ENCODE results near the gene FBXW8.

GRCh38 chr12:117033382-117034221 lies 122.9 kb downstream of the FBXW8 start:
- TF ChIP-seq, protein P1, sequence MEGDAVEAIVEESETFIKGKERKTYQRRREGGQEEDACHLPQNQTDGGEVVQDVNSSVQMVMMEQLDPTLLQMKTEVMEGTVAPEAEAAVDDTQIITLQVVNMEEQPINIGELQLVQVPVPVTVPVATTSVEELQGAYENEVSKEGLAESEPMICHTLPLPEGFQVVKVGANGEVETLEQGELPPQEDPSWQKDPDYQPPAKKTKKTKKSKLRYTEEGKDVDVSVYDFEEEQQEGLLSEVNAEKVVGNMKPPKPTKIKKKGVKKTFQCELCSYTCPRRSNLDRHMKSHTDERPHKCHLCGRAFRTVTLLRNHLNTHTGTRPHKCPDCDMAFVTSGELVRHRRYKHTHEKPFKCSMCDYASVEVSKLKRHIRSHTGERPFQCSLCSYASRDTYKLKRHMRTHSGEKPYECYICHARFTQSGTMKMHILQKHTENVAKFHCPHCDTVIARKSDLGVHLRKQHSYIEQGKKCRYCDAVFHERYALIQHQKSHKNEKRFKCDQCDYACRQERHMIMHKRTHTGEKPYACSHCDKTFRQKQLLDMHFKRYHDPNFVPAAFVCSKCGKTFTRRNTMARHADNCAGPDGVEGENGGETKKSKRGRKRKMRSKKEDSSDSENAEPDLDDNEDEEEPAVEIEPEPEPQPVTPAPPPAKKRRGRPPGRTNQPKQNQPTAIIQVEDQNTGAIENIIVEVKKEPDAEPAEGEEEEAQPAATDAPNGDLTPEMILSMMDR (IDR thresholded peaks at IDR 0.05; ENCODE audit: low read length): no peak
- TF ChIP-seq EZH2phosphoT487 (IDR thresholded peaks at IDR 0.05; ENCODE audit: low read length): no peak

Measured in MM.1S (cell line).